KOPT-K1 (cell line): ENCODE data around the gene RFC5.
"Not testable (repeated sequence)": the region's sequence is repeated elsewhere in the genome, so short reads cannot be mapped to it uniquely, and the experiment has no call there.

Source experiments
- H3K27ac ChIP-seq: fragments of 200-600 bp; sonication (generic); 2 replicates; pipeline ENCODE4 v1.5.1; 2016; ENCODE audit warnings: antibody characterized with exemption, mild to moderate bottlenecking, low read depth, low read length; ENCODE audit not compliant: poor library complexity, severe bottlenecking
- H3K36me3 ChIP-seq: fragments of 200-600 bp; sonication (generic); 2 replicates; pipeline ENCODE4 v1.5.1; 2017; ENCODE audit warnings: antibody characterized with exemption, mild to moderate bottlenecking, low read length, moderate library complexity; ENCODE audit not compliant: insufficient read depth
- H3K9me3 ChIP-seq: fragments of 200-600 bp; sonication (generic); 2 replicates; pipeline ENCODE4 v1.5.1; 2017; ENCODE audit warnings: antibody characterized with exemption, low read length, mild to moderate bottlenecking; ENCODE audit not compliant: insufficient read depth, poor library complexity, severe bottlenecking

The RFC5 gene

GRCh38 chr12:117994551-117995438, 21.7 kb upstream of the RFC5 start:
- Histone ChIP-seq H3K9me3 (peaks cover 7% of the 10 kb centered on the region), H3K36me3 (no peaks in the 10 kb centered on the region), H3K27ac (no peak overlapping the region)

GRCh38 chr12:117998719-117999118, 17.8 kb upstream of the RFC5 start:
- H3K27ac ChIP-seq = no peak overlapping the region
- peaks cover 12% of the 10 kb centered on the region for H3K9me3 ChIP-seq
- no peaks in the 10 kb centered on the region for H3K36me3 ChIP-seq

- H3K36me3 ChIP-seq, H3K9me3 ChIP-seq, H3K27ac ChIP-seq: not testable (repeated sequence)
Observed at GRCh38 chr12:117999806-118000205, 16.7 kb upstream of the RFC5 start.

- H3K36me3 ChIP-seq = no peaks in the 10 kb centered on the region
- no peaks in the 10 kb centered on the region for H3K9me3 ChIP-seq
- no peak overlapping the region for H3K27ac ChIP-seq
Observed at GRCh38 chr12:118010903-118011302, 5.6 kb upstream of the RFC5 start.

GRCh38 chr12:118011377-118011776, 5.1 kb upstream of the RFC5 start:
- no peaks in the 10 kb centered on the region for H3K9me3 ChIP-seq
- no peaks in the 10 kb centered on the region for H3K36me3 ChIP-seq
- H3K27ac ChIP-seq = no peak overlapping the region

- Histone ChIP-seq H3K9me3 (no peaks in the 10 kb centered on the region), H3K36me3 (no peaks in the 10 kb centered on the region), H3K27ac (no peak overlapping the region)
Observed at GRCh38 chr12:118011961-118012360, 4.5 kb upstream of the RFC5 start.

GRCh38 chr12:118013283-118013682, 3.2 kb upstream of the RFC5 start:
- Histone ChIP-seq H3K27ac (no peak overlapping the region), H3K36me3 (peaks cover 7% of the 10 kb centered on the region), H3K9me3 (no peaks in the 10 kb centered on the region)

- H3K27ac ChIP-seq = no peak overlapping the region
- no peaks in the 10 kb centered on the region for H3K9me3 ChIP-seq
- H3K36me3 ChIP-seq = peaks cover 27% of the 10 kb centered on the region
Observed at GRCh38 chr12:118015306-118015705, 1.2 kb upstream of the RFC5 start.

GRCh38 chr12:118015944-118016343, 559 bp upstream of the RFC5 start:
- Histone ChIP-seq H3K9me3 (no peaks in the 10 kb centered on the region), H3K36me3 (peaks cover 34% of the 10 kb centered on the region), H3K27ac (no peak overlapping the region)

- H3K27ac ChIP-seq = peak overlapping the region; percentile 83
- H3K36me3 ChIP-seq = peaks cover 53% of the 10 kb centered on the region
- H3K9me3 ChIP-seq = no peaks in the 10 kb centered on the region
Observed at GRCh38 chr12:118017926-118018325, 1.4 kb downstream of the RFC5 start.

GRCh38 chr12:118020036-118020435, 3.5 kb downstream of the RFC5 start:
- Histone ChIP-seq H3K27ac (no peak overlapping the region), H3K36me3 (peaks cover 75% of the 10 kb centered on the region), H3K9me3 (no peaks in the 10 kb centered on the region)

- H3K27ac ChIP-seq, H3K9me3 ChIP-seq: not testable (repeated sequence)
- peaks cover 96% of the 10 kb centered on the region for H3K36me3 ChIP-seq
Observed at GRCh38 chr12:118022097-118022727, 5.7 kb downstream of the RFC5 start.

- Histone ChIP-seq H3K9me3 (no peaks in the 10 kb centered on the region), H3K36me3 (peaks cover 100% of the 10 kb centered on the region), H3K27ac (no peak overlapping the region)
Observed at GRCh38 chr12:118022728-118023109, 6.2 kb downstream of the RFC5 start.

GRCh38 chr12:118023301-118023860, 6.9 kb downstream of the RFC5 start:
- Histone ChIP-seq H3K9me3 (no peaks in the 10 kb centered on the region), H3K36me3 (peaks cover 100% of the 10 kb centered on the region)

GRCh38 chr12:118025168-118025567, 8.7 kb downstream of the RFC5 start:
- H3K36me3 ChIP-seq = peaks cover 100% of the 10 kb centered on the region
- H3K27ac ChIP-seq = no peak overlapping the region

More at GRCh38 chr12:118023301-118023860, 6.9 kb downstream of the RFC5 start:
- H3K27ac ChIP-seq = no peak overlapping the region

More at GRCh38 chr12:118025168-118025567, 8.7 kb downstream of the RFC5 start:
- no peaks in the 10 kb centered on the region for H3K9me3 ChIP-seq
